ENCODE data around the gene DDTL.
"Not testable (repeated sequence)": the region's sequence is repeated elsewhere in the genome, so short reads cannot be mapped to it uniquely, and the experiment has no call there.

DDTL gene

GRCh38 chr22:23939017-23939357 lies 27.7 kb upstream of the DDTL start:
- no peaks in the 10 kb centered on the region for H3F3A ChIP-seq (ENCODE audit: insufficient read depth, low read length)
- H3K4me3 ChIP-seq (ENCODE audit: low read depth, low read length, poor library complexity, severe bottlenecking), result no peak overlapping the region
- H2AFZ ChIP-seq (ENCODE audit: low read length), result no peak overlapping the region
- no peaks in the 10 kb centered on the region for H3K4me1 ChIP-seq (ENCODE audit: insufficient read depth, low read length, severe bottlenecking)
- H3K9ac ChIP-seq (ENCODE audit: low read length), result no peak overlapping the region
- H3K36me3 ChIP-seq (ENCODE audit: insufficient read depth, low read length), result no peaks in the 10 kb centered on the region
- H3K27ac ChIP-seq (ENCODE audit: low read depth, low read length, poor library complexity, severe bottlenecking), result no peak overlapping the region
- H3K79me2 ChIP-seq (ENCODE audit: insufficient read depth, low read length), result no peaks in the 10 kb centered on the region
- H3K27me3 ChIP-seq (ENCODE audit: insufficient read depth, low read length), result no peaks in the 10 kb centered on the region
- no peak overlapping the region for H3K4me2 ChIP-seq (ENCODE audit: low read length)
- TF ChIP-seq, protein P1, sequence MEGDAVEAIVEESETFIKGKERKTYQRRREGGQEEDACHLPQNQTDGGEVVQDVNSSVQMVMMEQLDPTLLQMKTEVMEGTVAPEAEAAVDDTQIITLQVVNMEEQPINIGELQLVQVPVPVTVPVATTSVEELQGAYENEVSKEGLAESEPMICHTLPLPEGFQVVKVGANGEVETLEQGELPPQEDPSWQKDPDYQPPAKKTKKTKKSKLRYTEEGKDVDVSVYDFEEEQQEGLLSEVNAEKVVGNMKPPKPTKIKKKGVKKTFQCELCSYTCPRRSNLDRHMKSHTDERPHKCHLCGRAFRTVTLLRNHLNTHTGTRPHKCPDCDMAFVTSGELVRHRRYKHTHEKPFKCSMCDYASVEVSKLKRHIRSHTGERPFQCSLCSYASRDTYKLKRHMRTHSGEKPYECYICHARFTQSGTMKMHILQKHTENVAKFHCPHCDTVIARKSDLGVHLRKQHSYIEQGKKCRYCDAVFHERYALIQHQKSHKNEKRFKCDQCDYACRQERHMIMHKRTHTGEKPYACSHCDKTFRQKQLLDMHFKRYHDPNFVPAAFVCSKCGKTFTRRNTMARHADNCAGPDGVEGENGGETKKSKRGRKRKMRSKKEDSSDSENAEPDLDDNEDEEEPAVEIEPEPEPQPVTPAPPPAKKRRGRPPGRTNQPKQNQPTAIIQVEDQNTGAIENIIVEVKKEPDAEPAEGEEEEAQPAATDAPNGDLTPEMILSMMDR (IDR thresholded peaks at IDR 0.05; ENCODE audit: low read length), result no peak
- no peak for TF ChIP-seq EZH2 (IDR thresholded peaks at IDR 0.05; ENCODE audit: borderline replicate concordance, low read length)
- H4K20me1 ChIP-seq (ENCODE audit: insufficient read depth, low read length), result no peaks in the 10 kb centered on the region
- H3K9me2 ChIP-seq (ENCODE audit: low read depth, low read length), result no peaks in the 10 kb centered on the region
- H3K9me3 ChIP-seq (ENCODE audit: low read length), result no peaks in the 10 kb centered on the region

DNA sequence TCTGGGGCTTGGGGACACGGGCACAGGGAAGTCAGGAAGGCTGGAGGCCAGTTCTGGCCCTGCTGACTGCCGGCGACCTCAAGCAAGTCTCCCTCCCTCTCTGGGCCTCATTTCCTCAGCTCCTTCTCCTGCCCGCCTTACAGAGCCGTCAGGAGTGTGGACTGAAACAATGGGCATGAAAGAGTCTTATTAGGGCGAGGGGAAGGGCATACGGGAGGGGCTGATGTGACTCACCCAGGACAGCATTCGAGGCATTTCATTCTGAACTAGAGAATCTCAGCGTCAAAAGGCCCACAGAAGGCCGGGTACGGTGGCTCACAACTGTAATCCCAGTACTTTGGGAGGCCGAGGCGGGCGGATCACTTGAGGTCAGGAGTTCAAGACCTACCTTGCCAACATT lies 26.5 kb upstream of the DDTL start:
- H3K4me2 ChIP-seq (ENCODE audit: low read length); H3K27ac ChIP-seq (ENCODE audit: low read depth, low read length, poor library complexity, severe bottlenecking); H3K4me1 ChIP-seq (ENCODE audit: insufficient read depth, low read length, severe bottlenecking); H3K9me3 ChIP-seq (ENCODE audit: low read length); H2AFZ ChIP-seq (ENCODE audit: low read length); H3K4me3 ChIP-seq (ENCODE audit: low read depth, low read length, poor library complexity, severe bottlenecking); H3F3A ChIP-seq (ENCODE audit: insufficient read depth, low read length); H3K36me3 ChIP-seq (ENCODE audit: insufficient read depth, low read length); H3K79me2 ChIP-seq (ENCODE audit: insufficient read depth, low read length); H3K9me2 ChIP-seq (ENCODE audit: low read depth, low read length); H3K27me3 ChIP-seq (ENCODE audit: insufficient read depth, low read length); H3K9ac ChIP-seq (ENCODE audit: low read length); H4K20me1 ChIP-seq (ENCODE audit: insufficient read depth, low read length): not testable (repeated sequence)

- H3K27ac ChIP-seq (ENCODE audit: low read depth, low read length, poor library complexity, severe bottlenecking); H3F3A ChIP-seq (ENCODE audit: insufficient read depth, low read length); H3K9me3 ChIP-seq (ENCODE audit: low read length); H4K20me1 ChIP-seq (ENCODE audit: insufficient read depth, low read length); H3K9me2 ChIP-seq (ENCODE audit: low read depth, low read length); H3K27me3 ChIP-seq (ENCODE audit: insufficient read depth, low read length); H3K4me1 ChIP-seq (ENCODE audit: insufficient read depth, low read length, severe bottlenecking); H3K36me3 ChIP-seq (ENCODE audit: insufficient read depth, low read length); H2AFZ ChIP-seq (ENCODE audit: low read length); H3K4me2 ChIP-seq (ENCODE audit: low read length); H3K4me3 ChIP-seq (ENCODE audit: low read depth, low read length, poor library complexity, severe bottlenecking); H3K79me2 ChIP-seq (ENCODE audit: insufficient read depth, low read length); H3K9ac ChIP-seq (ENCODE audit: low read length): not testable (repeated sequence)
Measured at GRCh38 chr22:23947391-23947790, 19.3 kb upstream of the DDTL start.

GRCh38 chr22:23949764-23950163 lies 16.9 kb upstream of the DDTL start:
- not testable (repeated sequence) for H3K4me3 ChIP-seq (ENCODE audit: low read depth, low read length, poor library complexity, severe bottlenecking); H2AFZ ChIP-seq (ENCODE audit: low read length); H3F3A ChIP-seq (ENCODE audit: insufficient read depth, low read length); H3K4me1 ChIP-seq (ENCODE audit: insufficient read depth, low read length, severe bottlenecking); H4K20me1 ChIP-seq (ENCODE audit: insufficient read depth, low read length); H3K79me2 ChIP-seq (ENCODE audit: insufficient read depth, low read length); H3K27ac ChIP-seq (ENCODE audit: low read depth, low read length, poor library complexity, severe bottlenecking); H3K9ac ChIP-seq (ENCODE audit: low read length); H3K27me3 ChIP-seq (ENCODE audit: insufficient read depth, low read length); H3K9me3 ChIP-seq (ENCODE audit: low read length); H3K4me2 ChIP-seq (ENCODE audit: low read length); H3K36me3 ChIP-seq (ENCODE audit: insufficient read depth, low read length); H3K9me2 ChIP-seq (ENCODE audit: low read depth, low read length)

DNA sequence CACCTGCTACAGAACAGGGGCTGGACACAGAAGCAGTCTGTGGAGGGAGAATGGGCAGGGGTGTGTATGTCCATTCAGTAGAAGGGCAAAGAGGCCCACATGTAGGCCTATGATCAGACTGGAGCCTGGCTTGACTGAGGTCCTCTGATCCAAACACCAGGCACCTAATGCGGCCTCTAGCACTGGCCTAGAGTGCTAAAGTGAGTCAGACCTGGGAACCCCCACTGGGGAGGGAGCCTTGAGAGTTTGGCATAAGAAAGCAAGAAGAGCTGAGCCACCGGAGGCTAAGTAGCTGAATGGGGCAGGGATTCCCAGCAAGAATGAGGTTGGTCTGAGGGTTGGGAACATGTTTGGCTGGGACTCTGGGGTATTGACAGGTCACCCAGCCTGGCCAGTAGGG lies 15.3 kb upstream of the DDTL start:
- not testable (repeated sequence) for H3F3A ChIP-seq (ENCODE audit: insufficient read depth, low read length); H3K27ac ChIP-seq (ENCODE audit: low read depth, low read length, poor library complexity, severe bottlenecking); H3K9me3 ChIP-seq (ENCODE audit: low read length); H3K9me2 ChIP-seq (ENCODE audit: low read depth, low read length); H3K9ac ChIP-seq (ENCODE audit: low read length); H3K4me3 ChIP-seq (ENCODE audit: low read depth, low read length, poor library complexity, severe bottlenecking); H2AFZ ChIP-seq (ENCODE audit: low read length); H3K4me2 ChIP-seq (ENCODE audit: low read length); H3K36me3 ChIP-seq (ENCODE audit: insufficient read depth, low read length); H4K20me1 ChIP-seq (ENCODE audit: insufficient read depth, low read length); H3K27me3 ChIP-seq (ENCODE audit: insufficient read depth, low read length); H3K4me1 ChIP-seq (ENCODE audit: insufficient read depth, low read length, severe bottlenecking); H3K79me2 ChIP-seq (ENCODE audit: insufficient read depth, low read length)

All from OCI-LY1 (cell line).